ENCODE results near the gene IZUMO1.
"Not testable (repeated sequence)": the region's sequence is repeated elsewhere in the genome, so short reads cannot be mapped to it uniquely, and the experiment has no call there.

The IZUMO1 gene

GRCh38 chr19:48735031-48735615 lies 11.6 kb downstream of the IZUMO1 start:
- DNase-seq = no peak

DNA sequence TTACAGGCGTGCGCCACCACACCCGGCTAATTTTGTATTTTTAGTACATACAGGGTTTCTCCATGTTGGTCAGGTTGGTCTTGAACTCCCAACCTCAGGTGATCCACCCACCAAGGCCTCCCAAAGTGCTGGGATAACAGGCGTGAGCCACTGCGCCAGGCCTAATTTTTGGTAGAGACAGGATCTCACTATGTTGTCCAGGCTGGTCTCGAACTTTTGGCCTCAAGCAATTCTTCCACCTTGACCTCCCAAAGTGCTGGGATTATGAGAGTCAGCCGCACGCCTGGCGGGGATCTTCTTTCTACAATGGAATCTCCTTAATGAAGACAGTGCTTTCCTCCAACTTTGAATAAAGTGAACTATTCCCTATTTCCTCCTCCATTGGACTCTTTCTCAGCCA lies 12.1 kb downstream of the IZUMO1 start:
- no peak for DNase-seq

GRCh38 chr19:48731452-48731851 lies 15.3 kb downstream of the IZUMO1 start:
- no peak for DNase-seq

DNA sequence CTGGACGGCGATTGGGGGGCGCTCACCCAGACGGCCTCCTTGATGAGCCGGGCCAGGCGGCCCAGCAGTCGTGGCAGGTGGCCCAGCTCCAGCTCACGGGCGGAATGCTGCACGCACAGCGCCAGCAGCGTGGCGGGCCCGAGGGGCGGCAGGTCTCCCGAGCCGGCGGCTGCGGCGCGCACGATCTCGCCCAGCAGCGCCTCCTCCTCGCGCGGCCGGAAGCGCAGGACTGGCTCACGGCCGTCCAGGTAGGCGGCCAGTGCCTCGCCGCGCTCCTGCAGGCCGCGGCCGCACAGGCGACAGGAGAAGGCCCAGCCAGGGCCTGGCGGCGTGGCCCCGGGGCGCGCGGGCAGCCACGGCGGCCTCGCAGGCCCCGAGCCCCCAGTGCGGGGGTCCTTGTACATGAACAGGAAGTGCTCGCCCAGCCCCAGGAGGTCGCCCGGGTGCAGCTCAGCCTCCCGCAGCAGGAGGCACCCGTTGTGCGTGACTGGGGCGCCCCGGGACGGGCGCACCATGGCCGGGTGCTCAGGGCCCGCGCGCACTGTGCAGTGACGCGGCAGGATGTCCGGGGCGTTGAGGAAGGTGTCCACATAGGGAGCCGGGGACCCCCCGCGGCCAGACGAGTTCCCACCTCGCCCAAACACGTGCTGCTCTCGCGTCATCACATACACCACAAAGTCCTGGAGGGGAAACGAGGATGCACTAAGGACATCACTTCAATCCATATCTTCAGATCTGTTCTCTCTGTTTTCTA lies 17.6 kb downstream of the IZUMO1 start:
- no peak for DNase-seq

- DNase-seq = peak; percentile 65 to 74
These were observed 20.2 kb downstream of the IZUMO1 start for GRCh38 chr19:48726556-48726955.

GRCh38 chr19:48724796-48725753 lies 21.6 kb downstream of the IZUMO1 start:
- peak; percentile 58 to 75 for DNase-seq

DNA sequence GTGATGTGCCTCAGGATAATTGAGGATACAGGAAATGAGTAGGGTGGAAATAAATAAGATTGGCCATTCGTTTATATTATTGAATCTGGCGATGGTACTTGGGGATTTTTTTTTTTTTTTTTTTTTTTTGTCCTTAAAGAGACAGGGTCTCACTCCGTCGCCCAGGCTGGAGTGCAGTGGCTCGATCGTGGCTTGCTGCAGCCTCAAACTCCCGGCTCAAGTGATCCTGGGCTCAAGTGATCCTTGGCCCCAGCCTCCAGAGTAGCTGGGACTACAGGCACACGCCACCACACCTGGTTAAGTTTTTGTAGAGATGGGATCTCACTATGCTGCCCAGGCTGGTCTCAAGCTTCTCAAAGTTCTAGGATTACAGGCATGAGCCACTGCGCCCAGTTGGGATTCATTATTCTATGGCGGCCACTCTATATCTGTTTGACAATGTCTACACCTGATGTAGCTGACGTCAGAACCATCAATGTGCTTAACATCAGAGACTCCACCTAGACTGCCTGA lies 24.5 kb downstream of the IZUMO1 start:
- no peak for DNase-seq

GRCh38 chr19:48720613-48721296 lies 26.0 kb downstream of the IZUMO1 start:
- DNase-seq = peak; percentile 95

GRCh38 chr19:48720251-48720612 lies 26.5 kb downstream of the IZUMO1 start:
- DNase-seq = no peak

DNA sequence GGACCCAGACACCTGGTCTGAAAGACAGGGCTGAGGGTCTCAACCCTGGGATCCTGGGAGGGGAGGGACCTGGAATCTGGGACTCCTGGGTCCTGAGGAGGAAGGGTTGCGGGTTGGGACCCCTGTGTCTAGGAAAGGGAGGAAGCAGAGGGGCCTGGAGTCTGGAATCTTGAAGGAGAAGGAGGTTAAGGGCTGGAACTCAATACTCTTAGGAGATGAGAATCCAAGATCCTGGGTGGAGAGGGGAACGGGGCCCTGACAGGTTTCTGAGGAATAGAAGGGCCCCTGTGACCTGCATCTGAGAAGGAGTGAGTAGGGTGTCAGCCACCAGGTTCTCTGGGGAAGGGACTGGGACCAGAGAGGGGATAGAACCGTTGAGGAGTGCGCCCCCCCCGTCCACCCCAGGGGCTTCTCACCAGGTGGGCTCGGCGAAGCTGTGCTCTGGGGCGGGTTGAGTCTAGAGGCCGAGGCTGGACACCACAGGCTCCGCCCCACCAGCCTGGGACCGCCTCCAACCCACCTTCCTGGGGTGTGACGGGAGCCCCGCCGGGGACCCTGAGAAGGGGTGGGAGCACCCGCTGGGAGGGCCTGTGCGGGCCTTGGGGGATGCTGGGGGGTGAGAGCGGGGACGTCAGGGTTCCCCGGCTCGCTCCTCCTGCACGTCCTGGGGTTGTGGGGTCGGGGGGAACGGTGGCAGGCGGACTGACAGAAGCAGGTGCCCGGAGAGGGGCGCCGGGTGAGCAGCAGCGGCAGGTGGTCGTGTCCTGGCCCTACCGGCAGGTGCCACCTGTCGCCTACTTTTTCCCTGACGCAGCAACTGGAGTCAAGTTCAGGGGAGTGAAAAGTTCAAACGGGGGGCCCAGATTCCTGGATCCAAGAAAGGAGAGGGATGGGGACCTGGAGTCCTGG lies 27.2 kb downstream of the IZUMO1 start, which contains the start of gene MAMSTR:
Gene MAMSTR (minus strand): TSS at position 463 of the 909 bp plus-strand sequence. CDS start 694 bp downstream, outside the sequence.
- no peak for DNase-seq

DNA sequence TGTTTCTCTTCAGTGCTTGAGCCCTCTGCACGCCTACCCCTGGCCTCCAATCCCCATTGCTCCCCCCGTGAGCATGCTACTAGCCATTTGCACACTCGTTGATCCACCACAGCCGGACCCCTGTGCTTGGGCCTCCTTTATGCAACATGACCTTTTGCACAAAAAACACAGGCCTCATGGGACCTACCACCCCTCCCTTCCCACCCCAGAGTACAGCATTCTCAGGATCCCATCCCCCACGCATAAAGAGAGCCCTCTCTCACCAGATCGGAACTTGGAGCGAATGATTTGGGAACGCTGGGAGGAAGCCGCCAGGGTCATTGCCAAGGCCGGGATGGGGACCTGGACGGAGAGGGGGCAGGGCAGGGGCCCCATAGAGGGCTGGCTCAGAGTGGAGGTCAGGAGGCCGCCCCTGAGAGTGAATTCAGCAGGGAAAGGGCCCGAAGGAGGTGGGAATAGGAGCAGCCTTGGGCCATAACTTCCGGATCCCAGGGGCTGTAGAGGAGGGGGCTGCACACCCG lies 27.9 kb downstream of the IZUMO1 start:
- no peak for DNase-seq

DNA sequence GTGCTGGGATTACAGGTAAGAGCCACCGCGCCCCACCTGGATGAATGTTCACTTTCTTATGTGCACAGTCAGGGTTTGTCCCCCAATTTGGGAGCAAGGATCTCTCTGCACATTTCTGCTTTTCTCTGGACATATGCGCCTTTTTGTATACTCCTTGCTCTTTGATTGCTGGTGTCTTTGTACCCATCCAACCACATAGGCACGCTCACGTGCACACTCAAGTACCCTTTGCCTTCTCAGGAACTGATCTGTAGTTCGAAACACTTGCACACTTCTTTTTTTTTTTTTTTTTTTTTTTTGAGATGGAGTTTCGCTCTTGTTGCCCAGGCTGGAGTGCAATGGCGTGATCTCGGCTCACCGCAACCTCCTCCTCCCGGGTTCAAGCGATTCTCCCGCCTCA lies 28.6 kb downstream of the IZUMO1 start:
- not testable (repeated sequence) for DNase-seq

GRCh38 chr19:48716562-48717291 lies 30.0 kb downstream of the IZUMO1 start:
- DNase-seq = no peak

- DNase-seq = no peak
These were observed 31.0 kb downstream of the IZUMO1 start for GRCh38 chr19:48715681-48716171.

DNA sequence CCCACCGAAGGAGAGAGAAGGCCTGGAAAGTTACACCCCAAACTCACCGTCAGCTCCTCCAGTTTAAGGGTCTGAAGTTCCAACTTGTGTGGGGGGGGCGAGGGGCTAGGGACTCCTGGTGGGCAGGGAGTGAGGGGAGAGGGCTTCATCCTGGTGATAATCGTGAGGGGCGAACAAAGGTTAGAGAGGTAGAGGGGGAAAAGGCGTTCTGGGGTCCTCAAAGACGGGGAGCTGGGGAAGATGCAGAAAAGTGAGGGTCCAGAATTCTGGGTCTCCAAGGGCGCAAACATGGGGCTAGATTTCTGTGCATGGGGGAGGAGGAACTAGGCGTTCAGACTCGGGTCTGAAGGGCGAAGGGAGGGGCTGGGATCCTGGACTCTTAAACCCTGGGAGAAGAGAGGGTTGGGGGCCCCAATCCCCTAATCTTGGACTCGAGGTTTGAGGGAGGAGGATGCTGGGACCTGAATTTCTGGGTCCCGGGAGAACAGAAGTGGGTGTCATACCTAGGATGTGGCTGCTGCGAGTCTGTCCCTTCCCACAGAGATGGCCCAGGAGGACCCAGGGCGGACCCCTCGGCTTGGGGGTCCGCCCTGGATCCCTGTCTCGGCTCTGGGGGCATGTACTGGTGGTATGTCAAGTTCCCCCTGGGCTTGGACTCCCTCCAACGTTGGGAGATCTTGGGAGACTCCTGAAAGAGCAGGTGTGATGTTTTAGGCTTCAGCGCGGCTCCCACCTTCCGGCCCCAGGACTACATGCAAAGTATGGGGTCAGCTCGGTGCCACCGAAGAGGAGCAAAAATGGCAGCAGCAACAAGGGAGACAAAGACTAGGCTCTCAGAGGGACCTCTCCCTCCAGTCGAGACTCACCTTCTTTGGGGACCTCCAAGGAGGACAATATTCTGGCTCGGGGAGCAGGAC lies 31.7 kb downstream of the IZUMO1 start:
- no peak for DNase-seq

DNA sequence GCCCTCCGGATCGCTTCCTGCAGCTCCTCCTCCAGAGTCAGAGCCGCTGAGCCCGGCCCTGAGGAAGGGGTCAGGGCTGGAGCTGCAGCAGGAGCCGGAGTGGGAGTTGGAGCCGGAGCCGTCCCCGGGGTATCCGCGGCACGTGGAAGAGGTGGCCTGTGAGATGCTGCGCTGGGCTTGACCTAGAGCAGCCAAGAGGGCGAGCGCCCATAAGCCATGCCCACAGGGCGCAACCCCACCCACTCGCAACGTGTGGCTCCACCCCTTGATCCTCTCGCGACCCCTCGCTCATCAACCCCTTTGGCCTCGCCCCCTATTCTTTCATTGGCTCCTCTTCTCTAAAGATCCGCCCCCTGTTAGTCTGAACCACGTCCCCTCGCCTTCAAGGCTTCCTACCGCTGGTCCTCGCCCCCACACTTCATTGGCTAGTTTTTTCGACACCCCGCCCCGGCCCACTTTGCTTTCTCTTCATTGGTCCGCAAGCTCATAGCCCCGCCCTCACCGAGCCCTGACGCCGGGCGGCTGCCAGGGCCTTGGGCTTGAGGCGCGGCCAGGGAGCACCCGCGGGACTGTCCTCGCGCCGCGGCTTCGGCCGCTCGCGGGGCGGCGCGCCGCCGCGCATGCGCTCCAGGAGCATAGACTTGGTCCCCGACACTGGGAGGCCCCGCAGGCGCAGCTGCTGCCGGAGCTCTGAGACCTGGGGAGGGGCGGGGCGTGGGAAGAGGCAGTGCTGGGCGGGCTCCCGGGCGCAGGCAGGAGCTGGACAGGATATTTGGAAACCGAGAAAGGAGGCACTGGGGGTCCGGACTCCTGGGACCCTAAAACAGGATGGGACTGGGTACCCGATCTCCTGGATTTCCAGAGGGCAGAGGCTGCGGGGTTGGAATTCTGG lies 32.6 kb downstream of the IZUMO1 start:
- DNase-seq = peak; percentile 99

DNA sequence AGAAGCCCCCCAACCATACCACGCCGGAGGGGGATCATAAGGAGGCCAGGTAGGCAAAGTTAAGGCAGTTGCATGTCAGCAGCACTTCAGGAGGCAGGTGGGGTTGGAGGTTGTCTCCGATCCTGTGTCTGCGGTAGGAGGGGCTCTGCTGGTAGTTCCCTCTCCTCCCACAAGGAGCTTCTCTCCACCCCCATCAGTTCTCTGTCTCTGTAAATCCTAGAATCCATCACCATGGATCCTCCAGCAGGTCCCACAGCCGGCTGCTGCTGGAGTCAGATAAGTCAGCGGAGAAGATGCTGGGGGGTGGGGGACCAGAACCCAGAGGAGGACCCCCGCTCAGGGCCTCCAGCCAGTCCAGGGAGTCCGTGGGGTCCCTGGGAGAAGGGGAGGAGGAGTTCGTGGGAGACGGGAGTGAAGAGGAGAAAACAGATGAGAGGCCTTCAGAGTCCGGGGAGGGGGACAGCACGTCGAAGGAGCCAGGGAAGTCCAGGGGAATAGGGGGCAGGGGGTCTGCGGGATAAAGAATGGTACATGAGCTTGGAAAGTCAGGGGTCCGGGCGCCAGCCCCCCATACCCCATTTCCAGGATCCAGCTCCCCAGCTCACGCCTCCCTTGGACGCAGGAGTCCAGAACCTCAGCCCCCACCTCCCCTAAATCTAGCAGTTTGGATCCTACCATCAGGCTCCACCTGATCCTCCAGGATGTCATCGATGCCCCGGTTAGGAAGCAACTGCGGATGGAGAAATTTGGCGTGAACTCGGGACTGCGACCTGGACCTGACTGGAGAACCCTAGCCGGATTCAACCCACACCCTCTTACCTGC lies 33.5 kb downstream of the IZUMO1 start:
- DNase-seq = no peak

All from CD4-positive, alpha-beta T cell treated with Interferon alpha-2 for 1 hour (primary cell).